HCT116 (cell line): ENCODE results near the gene DHRS13. TPM values are rescaled to one million over a fixed set of nuclear protein-coding genes. Genes with fewer than 3 reads are reported as not detected.

Source experiments
- ATAC-seq: fragments of 200-7000 bp; cut with Tn5 transposase; 2 replicates; pipeline ENCODE4 v1.9.1; 2020; ENCODE audit warnings: mild to moderate bottlenecking, moderate library complexity
- BruUV-seq: library from RNA; stranded (reverse); fragments of 400-500 nt; replicated peaks from 2 replicates; lab custom pipeline; 2021; lab: Mats Ljungman, UMichigan
- CTCF ChIA-PET: fragments of 300-600 bp; sonication (Branson Sonifier 250); formaldehyde crosslinking; loops from one replicate; lab custom pipeline; 2021; ENCODE audit warnings: antibody characterized with exemption; lab: Charles Lee
- POLR2A ChIA-PET: fragments of 300-600, 350-600 bp; sonication (Branson Sonifier 250); formaldehyde crosslinking; loops from one replicate; lab custom pipeline; 2021; ENCODE audit warnings: antibody characterized with exemption; lab: Charles Lee
- RAD21 ChIA-PET, 2 experiments: fragments of 300-600 bp; sonication (Branson Sonifier 250); formaldehyde crosslinking; loops; one replicate each; lab custom pipeline; 2023; ENCODE audit warnings: low total read pairs in 2 of 2; ENCODE audit not compliant: uncharacterized antibody in 2 of 2, unreplicated experiment in 2 of 2, low non-redundant PET in 1 of 2; lab: Charles Lee
- DNase-seq: peaks from one replicate; pipeline ENCODE4 v3.0.0-alpha.2; 2010; ENCODE audit warnings: low read depth, low spot score
- H2AFZ ChIP-seq: fragments of 200-600 bp; shearing (Covaris generic), sonication (generic); 2 replicates; pipeline ENCODE4 v1.6.1; 2017; ENCODE audit warnings: low read depth, mixed run types, mixed read lengths, antibody characterized with exemption, low read length; ENCODE audit not compliant: poor library complexity, severe bottlenecking
- H3K27ac ChIP-seq: 2 replicates; pipeline ENCODE4 v1.5.1; 2012; ENCODE audit warnings: low read depth, low read length
- H3K27me3 ChIP-seq: fragments of 200-600 bp; sonication (generic); 2 replicates; pipeline ENCODE4 v1.6.1; 2016; ENCODE audit warnings: mixed run types, low read length, mixed read lengths; ENCODE audit not compliant: insufficient read depth
- H3K36me3 ChIP-seq, 2 experiments: fragments of 200-500 bp in 1 of 2; fragments of 200-600 bp in 1 of 2; sonication (Bioruptor generic) in 1 of 2; sonication (generic) in 1 of 2; 2 replicates each; pipeline versions ENCODE4 v1.5.1 to v1.6.1; 2014 to 2016; ENCODE audit warnings: low read length in 2 of 2, inconsistent platforms in 1 of 2, mixed read lengths in 1 of 2, mixed run types in 1 of 2; ENCODE audit not compliant: insufficient read depth in 2 of 2, control insufficient read depth in 1 of 2
- H3K4me1 ChIP-seq, 2 experiments: fragments of 200-600 bp in 1 of 2; sonication (generic) in 1 of 2; 2 replicates each; pipeline versions ENCODE4 v1.5.1 to v1.6.1; 2012 to 2017; ENCODE audit warnings: low read length in 2 of 2, inconsistent platforms in 1 of 2, mild to moderate bottlenecking in 1 of 2, mixed read lengths in 1 of 2, mixed run types in 1 of 2, moderate library complexity in 1 of 2; ENCODE audit not compliant: insufficient read depth in 2 of 2, control insufficient read depth in 1 of 2
- H3K4me2 ChIP-seq: fragments of 200-600 bp; sonication (generic); 2 replicates; pipeline ENCODE4 v1.6.1; 2017; ENCODE audit warnings: mixed run types, low read length, mixed read lengths
- H3K4me3 ChIP-seq, 2 experiments: fragments of 200-600 bp in 1 of 2; sonication (generic) in 1 of 2; replicated peaks in 1 of 2; 2 replicates each; pipeline ENCODE4 v1.5.1; 2011 to 2016; ENCODE audit warnings: low read length in 2 of 2, control low read depth in 1 of 2, low read depth in 1 of 2, mild to moderate bottlenecking in 1 of 2, mixed read lengths in 1 of 2, mixed run types in 1 of 2
- H3K79me2 ChIP-seq: fragments of 200-600 bp; sonication (generic); 2 replicates; pipeline ENCODE4 v1.6.1; 2017; ENCODE audit warnings: mild to moderate bottlenecking, mixed run types, low read length, moderate library complexity, mixed read lengths; ENCODE audit not compliant: insufficient read depth
- H3K9ac ChIP-seq: fragments of 200-600 bp; sonication (generic); 2 replicates; pipeline ENCODE4 v1.6.1; 2016; ENCODE audit warnings: low read length, mixed read lengths
- H3K9me2 ChIP-seq: fragments of 200-600 bp; sonication (generic), shearing (Covaris generic); 2 replicates; pipeline ENCODE4 v1.6.1; 2017; ENCODE audit warnings: mixed run types, mild to moderate bottlenecking, moderate library complexity; ENCODE audit not compliant: insufficient read depth
- H3K9me3 ChIP-seq, 2 experiments: fragments of 200-500 bp in 1 of 2; fragments of 200-600 bp in 1 of 2; sonication (Bioruptor generic) in 1 of 2; sonication (generic) in 1 of 2; 2 replicates each; pipeline ENCODE4 v1.6.1; 2014 to 2017; ENCODE audit warnings: low read length in 2 of 2, mixed read lengths in 2 of 2, inconsistent platforms in 1 of 2, low read depth in 1 of 2, mild to moderate bottlenecking in 1 of 2, mixed run types in 1 of 2, moderate library complexity in 1 of 2; ENCODE audit not compliant: control insufficient read depth in 1 of 2, insufficient read depth in 1 of 2
- H4K20me1 ChIP-seq: fragments of 200-600 bp; sonication (generic), shearing (Covaris generic); 2 replicates; pipeline ENCODE4 v1.6.1; 2017; ENCODE audit warnings: mixed run types, mild to moderate bottlenecking, moderate library complexity; ENCODE audit not compliant: insufficient read depth
- POLR2A ChIP-seq: IDR thresholded peaks from 2 replicates; pipeline ENCODE4 v1.7.0; 2011; ENCODE audit warnings: borderline replicate concordance; ENCODE audit not compliant: insufficient read depth, insufficient read length; ENCODE audit errors: extremely low read depth
- POLR2AphosphoS5 ChIP-seq: IDR thresholded peaks from 2 replicates; pipeline ENCODE4 v1.6.1; 2011; ENCODE audit warnings: mild to moderate bottlenecking, low read depth, low read length, moderate library complexity
- SP1 ChIP-seq: IDR thresholded peaks from 2 replicates; pipeline ENCODE4 v1.6.1; 2012; ENCODE audit warnings: low read depth
- ZFX ChIP-seq: fragments of 450-650 bp; IDR thresholded peaks from 2 replicates; pipeline ENCODE4 v1.6.1; 2017
- intact Hi-C: fragments of 100-400 bp; cut with micrococcal nuclease; formaldehyde crosslinking; loops from 2 replicates; pipeline ENCODE4 v1.10.0; 2022
- total RNA-seq: library from RNA; stranded (reverse); gene quantifications from one replicate; pipeline ENCODE4 v1.2.1, GENCODE V29; 2021; ENCODE audit not compliant: unreplicated experiment
- TF ChIP-seq, protein P1 (sequence below): IDR thresholded peaks from 2 replicates; pipeline ENCODE4 v1.6.1; 2012
- TF ChIP-seq, protein P2 (sequence below): IDR thresholded peaks from 2 replicates; pipeline ENCODE4 v1.6.1; 2012

DHRS13 gene
- total RNA-seq, 1 experiment from 2014 or later = 13.5 TPM

DNA sequence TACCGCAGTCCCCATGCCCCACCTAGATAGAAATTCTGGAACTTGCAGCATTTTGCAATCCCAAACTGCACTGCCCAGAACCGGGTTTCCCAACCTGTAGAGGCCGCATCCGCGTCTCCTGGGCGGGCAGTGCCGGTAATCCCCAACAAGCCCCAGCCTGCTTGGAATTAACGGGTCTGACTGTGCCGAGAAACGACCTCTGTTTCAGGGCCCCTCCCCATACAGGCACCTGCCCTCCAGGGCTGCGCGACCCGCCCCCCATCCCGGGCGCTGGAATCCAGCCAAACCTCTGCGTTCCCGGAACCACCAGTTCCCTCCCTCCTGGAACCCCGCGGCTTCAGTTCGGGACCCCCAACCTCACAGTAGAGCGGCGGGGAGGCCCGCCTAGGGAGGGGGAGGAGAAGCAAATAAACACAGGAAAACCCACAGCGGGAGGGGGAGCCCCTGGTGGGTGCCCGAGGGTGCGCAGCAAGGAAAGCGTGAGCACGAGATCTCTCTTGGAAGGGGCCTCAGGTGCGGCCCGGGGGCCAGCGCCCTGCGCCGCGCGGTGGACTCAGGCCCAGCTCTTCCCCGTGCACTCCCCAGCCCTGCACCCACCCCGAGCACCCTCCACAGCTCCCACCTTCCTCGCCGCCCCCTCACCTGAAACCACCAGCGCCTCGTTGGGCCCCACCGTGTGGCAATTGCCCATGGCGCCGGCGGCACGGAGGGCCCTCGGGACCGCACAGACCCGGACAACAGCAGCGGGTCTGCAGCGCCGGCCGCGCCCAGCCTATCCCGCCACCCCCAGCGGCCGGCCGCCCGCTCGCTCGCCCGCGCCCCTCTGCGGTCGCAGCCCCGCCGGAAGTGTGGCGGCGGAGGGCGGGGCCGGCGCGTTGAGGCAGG lies 5.8 kb downstream of the DHRS13 start, which contains the start of gene FLOT2 (continued):
- TF ChIP-seq POLR2AphosphoS5 = peak; percentile 80
- TF ChIP-seq POLR2A = peak; percentile 91
- TF ChIP-seq SP1 = no peak
- peak; percentile 84 for TF ChIP-seq ZFX
- TF ChIP-seq, protein P1, sequence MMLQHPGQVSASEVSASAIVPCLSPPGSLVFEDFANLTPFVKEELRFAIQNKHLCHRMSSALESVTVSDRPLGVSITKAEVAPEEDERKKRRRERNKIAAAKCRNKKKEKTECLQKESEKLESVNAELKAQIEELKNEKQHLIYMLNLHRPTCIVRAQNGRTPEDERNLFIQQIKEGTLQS = no peak
- TF ChIP-seq, protein P2, sequence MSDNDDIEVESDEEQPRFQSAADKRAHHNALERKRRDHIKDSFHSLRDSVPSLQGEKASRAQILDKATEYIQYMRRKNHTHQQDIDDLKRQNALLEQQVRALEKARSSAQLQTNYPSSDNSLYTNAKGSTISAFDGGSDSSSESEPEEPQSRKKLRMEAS = peak; percentile 15; the same call in 1 of the 2 replicates

DNA sequence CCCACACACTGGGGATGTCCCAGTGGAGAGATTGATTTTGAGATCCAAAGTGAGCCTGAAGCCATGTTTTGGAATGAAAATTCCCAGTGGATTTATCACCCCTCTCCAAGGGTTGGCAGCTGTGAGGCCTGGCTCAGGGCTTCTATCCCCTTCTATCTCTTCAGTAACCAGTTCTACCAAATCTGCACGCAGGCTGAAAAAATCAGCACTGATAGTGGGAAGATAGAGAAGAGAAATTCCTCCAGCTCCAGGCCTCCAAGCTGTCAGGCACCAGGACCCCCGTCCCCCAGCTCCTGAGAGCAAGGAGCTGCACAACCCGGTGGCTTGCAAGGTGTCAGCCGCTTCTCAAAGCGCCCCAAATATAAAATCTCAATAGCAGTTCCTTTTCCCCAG lies 6.4 kb downstream of the DHRS13 start:
- Histone ChIP-seq H3K79me2 (peaks cover 25% of the 10 kb centered on the region), H3K9me3 (no peaks in the 10 kb centered on the region), H3K27ac (peak overlapping the region; percentile 97), H3K4me3 (peak overlapping the region; percentile 83 to 96), H3K36me3 (0 out of 4 replicates have a peak, but pooled peaks cover 0 to 6% of the 10 kb centered on the region in 2 experiments), H3K9ac (peak overlapping the region; percentile 86), H2AFZ (no peak overlapping the region), H3K4me2 (peak overlapping the region; percentile 89)
- POLR2A ChIA-PET = interaction anchor here (0.9 to 1.6 kb wide), 2 partner anchors 169 to 177 kb away, joined by 3 to 7 read pairs; partner anchors contain the start of gene RPL23A
- intact Hi-C loops = no loop called here
- CTCF ChIA-PET = interaction anchor here (0.9 to 1.8 kb wide), 2 partner anchors 133 to 170 kb away, joined by 6 to 8 read pairs; partner anchors contain the start of gene TLCD1
- no TSS peak for BruUV-seq
- RAD21 ChIA-PET = no interaction called here
- no peak for ATAC-seq
- TF ChIP-seq, protein P2 = no peak
- TF ChIP-seq POLR2A = peak; percentile 7
- TF ChIP-seq, all 23 proteins: peak for 1
- no peaks in the 10 kb centered on the region for H4K20me1 ChIP-seq
- H3K4me1 ChIP-seq = peaks cover 22 to 32% of the 10 kb centered on the region in 2 experiments; a peak in 3 of 4 replicates
- DNase-seq = no peak
- no peaks in the 10 kb centered on the region for H3K9me2 ChIP-seq
- H3K27me3 ChIP-seq = no peaks in the 10 kb centered on the region
